Measurements from ENCODE around the gene GABARAPL2. TPM values are rescaled to one million over a fixed set of nuclear protein-coding genes. Genes with fewer than 3 reads are reported as not detected.
"Not testable (repeated sequence)": the region's sequence is repeated elsewhere in the genome, so short reads cannot be mapped to it uniquely, and the experiment has no call there.

GABARAPL2 gene
- polyA plus RNA-seq, 4 donors: 130 to 182 (median 140) TPM

GRCh38 chr16:75532142-75532765, 33.9 kb upstream of the GABARAPL2 start:
- WGBS, 3 donors: 68 to 83% (median 73%) methylated on average over 8 of the region's 8 CpGs
- FAIRE-seq: no peak

GRCh38 chr16:75532791-75533190, 33.4 kb upstream of the GABARAPL2 start:
- DNase-seq (no peak), FAIRE-seq (no peak)
- Histone ChIP-seq H3K9me3 (ENCODE audit: control insufficient read depth in 2 of 2, insufficient read depth in 1 of 2, low read depth in 1 of 2, low read length in 1 of 2) (peaks cover 0 to 2% of the 10 kb centered on the region in 2 donors), H3K4me1 (ENCODE audit: control insufficient read depth in 3 of 3, insufficient read depth in 2 of 3, low read depth in 1 of 3, low read length in 2 of 3) (peaks cover 0 to 27% (median 0%) of the 10 kb centered on the region in 3 donors), H3K27ac (ENCODE audit: low read depth in 1 of 3, low read length in 2 of 3) (peak overlapping the region in 1 of 3 donors; percentile 48), H3K27me3 (ENCODE audit: control insufficient read depth in 3 of 3, insufficient read depth in 3 of 3, low read length in 3 of 3) (no peaks in the 10 kb centered on the region), H3K4me3 (ENCODE audit: low read depth in 1 of 3, low read length in 3 of 3) (peak overlapping the region in 1 of 3 donors; percentile 85), H3K36me3 (ENCODE audit: control insufficient read depth in 3 of 3, insufficient read depth in 2 of 3, low read depth in 1 of 3, low read length in 3 of 3) (peaks cover 5 to 21% (median 8%) of the 10 kb centered on the region in 3 donors)
- WGBS, 3 donors: 69 to 91% (median 71%) methylated on average over 2 of the region's 2 CpGs

More at GRCh38 chr16:75532142-75532765, 33.9 kb upstream of the GABARAPL2 start:
- no peak for DNase-seq
- Histone ChIP-seq H3K27ac (ENCODE audit: low read depth in 1 of 3, low read length in 2 of 3) (no peak overlapping the region), H3K9me3 (ENCODE audit: control insufficient read depth in 2 of 2, insufficient read depth in 1 of 2, low read depth in 1 of 2, low read length in 1 of 2) (peaks cover 0 to 2% of the 10 kb centered on the region in 2 donors), H3K36me3 (ENCODE audit: control insufficient read depth in 3 of 3, insufficient read depth in 2 of 3, low read depth in 1 of 3, low read length in 3 of 3) (peaks cover 5 to 21% (median 8%) of the 10 kb centered on the region in 3 donors), H3K27me3 (ENCODE audit: control insufficient read depth in 3 of 3, insufficient read depth in 3 of 3, low read length in 3 of 3) (no peaks in the 10 kb centered on the region), H3K4me1 (ENCODE audit: control insufficient read depth in 3 of 3, insufficient read depth in 2 of 3, low read depth in 1 of 3, low read length in 2 of 3) (peaks cover 0 to 29% (median 0%) of the 10 kb centered on the region in 3 donors), H3K4me3 (ENCODE audit: low read depth in 1 of 3, low read length in 3 of 3) (peak overlapping the region in 1 of 3 donors; percentile 85)

GRCh38 chr16:75534560-75535205, 31.5 kb upstream of the GABARAPL2 start:
- Histone ChIP-seq H3K27ac (ENCODE audit: low read depth in 1 of 3, low read length in 2 of 3) (peak overlapping the region; percentile 5 to 92 (median 75)), H3K4me3 (ENCODE audit: low read depth in 1 of 3, low read length in 3 of 3) (peak overlapping the region; percentile 5 to 85 (median 38)), H3K27me3 (ENCODE audit: control insufficient read depth in 3 of 3, insufficient read depth in 3 of 3, low read length in 3 of 3) (no peaks in the 10 kb centered on the region), H3K9me3 (ENCODE audit: control insufficient read depth in 2 of 2, insufficient read depth in 1 of 2, low read depth in 1 of 2, low read length in 1 of 2) (no peaks in the 10 kb centered on the region), H3K4me1 (ENCODE audit: control insufficient read depth in 3 of 3, insufficient read depth in 2 of 3, low read depth in 1 of 3, low read length in 2 of 3) (peaks cover 0 to 30% (median 2%) of the 10 kb centered on the region in 3 donors), H3K36me3 (ENCODE audit: control insufficient read depth in 3 of 3, insufficient read depth in 2 of 3, low read depth in 1 of 3, low read length in 3 of 3) (peaks cover 5 to 16% (median 8%) of the 10 kb centered on the region in 3 donors)
- no peak for DNase-seq
- FAIRE-seq: no peak
- 19 to 65% (median 34%) methylated on average over 19 of the region's 19 CpGs for WGBS, 3 donors

- Histone ChIP-seq H3K4me3 (ENCODE audit: low read depth in 1 of 3, low read length in 3 of 3) (peak overlapping the region; percentile 26 to 85 (median 38)), H3K9me3 (ENCODE audit: control insufficient read depth in 2 of 2, insufficient read depth in 1 of 2, low read depth in 1 of 2, low read length in 1 of 2) (no peaks in the 10 kb centered on the region), H3K36me3 (ENCODE audit: control insufficient read depth in 3 of 3, insufficient read depth in 2 of 3, low read depth in 1 of 3, low read length in 3 of 3) (peaks cover 2 to 10% (median 8%) of the 10 kb centered on the region in 3 donors), H3K27ac (ENCODE audit: low read depth in 1 of 3, low read length in 2 of 3) (peak overlapping the region; percentile 57 to 92 (median 75)), H3K4me1 (ENCODE audit: control insufficient read depth in 3 of 3, insufficient read depth in 2 of 3, low read depth in 1 of 3, low read length in 2 of 3) (peaks cover under 1 to 35% (median 4%) of the 10 kb centered on the region in 3 donors), H3K27me3 (ENCODE audit: control insufficient read depth in 3 of 3, insufficient read depth in 3 of 3, low read length in 3 of 3) (no peaks in the 10 kb centered on the region)
- WGBS, 3 donors: 12 to 64% (median 37%) methylated on average over 23 to 34 of the region's 34 CpGs
- no peak for DNase-seq
- no peak for FAIRE-seq
Measured at GRCh38 chr16:75535211-75535843, 30.9 kb upstream of the GABARAPL2 start.

- Histone ChIP-seq H3K27me3 (ENCODE audit: control insufficient read depth in 3 of 3, insufficient read depth in 3 of 3, low read length in 3 of 3) (no peaks in the 10 kb centered on the region), H3K9me3 (ENCODE audit: control insufficient read depth in 2 of 2, insufficient read depth in 1 of 2, low read depth in 1 of 2, low read length in 1 of 2) (no peaks in the 10 kb centered on the region), H3K4me3 (ENCODE audit: low read depth in 1 of 3, low read length in 3 of 3) (peak within 1 kb of the TSS; percentile 26 to 85 (median 38)), H3K27ac (ENCODE audit: low read depth in 1 of 3, low read length in 2 of 3) (peak within 1 kb of the TSS; percentile 57 to 92 (median 75)), H3K4me1 (ENCODE audit: control insufficient read depth in 3 of 3, insufficient read depth in 2 of 3, low read depth in 1 of 3, low read length in 2 of 3) (peaks cover 2 to 40% (median 5%) of the 10 kb centered on the region in 3 donors), H3K36me3 (ENCODE audit: control insufficient read depth in 3 of 3, insufficient read depth in 2 of 3, low read depth in 1 of 3, low read length in 3 of 3) (peaks cover 2 to 6% (median 5%) of the 10 kb centered on the region in 3 donors)
- FAIRE-seq (no peak), DNase-seq (peak; percentile 61 to 96)
- WGBS, 3 donors: 18 to 63% (median 40%) methylated on average over 6 to 7 of the region's 7 CpGs
Measured at GRCh38 chr16:75535901-75536300, 30.3 kb upstream of the GABARAPL2 start, which contains the start of gene CHST5. Gene CHST5 (minus strand): TSS chr16:75536108. CDS start chr16:75530384, 5,724 bp downstream.

- Histone ChIP-seq H3K4me3 (ENCODE audit: low read depth in 1 of 3, low read length in 3 of 3) (no peak overlapping the region), H3K27ac (ENCODE audit: low read depth in 1 of 3, low read length in 2 of 3) (peak overlapping the region in 1 of 3 donors; percentile 7), H3K27me3 (ENCODE audit: control insufficient read depth in 3 of 3, insufficient read depth in 3 of 3, low read length in 3 of 3) (no peaks in the 10 kb centered on the region), H3K9me3 (ENCODE audit: control insufficient read depth in 2 of 2, insufficient read depth in 1 of 2, low read depth in 1 of 2, low read length in 1 of 2) (no peaks in the 10 kb centered on the region), H3K36me3 (ENCODE audit: control insufficient read depth in 3 of 3, insufficient read depth in 2 of 3, low read depth in 1 of 3, low read length in 3 of 3) (peaks cover 0 to 2% (median 0%) of the 10 kb centered on the region in 3 donors), H3K4me1 (ENCODE audit: control insufficient read depth in 3 of 3, insufficient read depth in 2 of 3, low read depth in 1 of 3, low read length in 2 of 3) (peaks cover 2 to 55% (median 5%) of the 10 kb centered on the region in 3 donors)
- WGBS, 3 donors: 26 to 61% (median 38%) methylated on average over 4 of the region's 4 CpGs
- FAIRE-seq (no peak), DNase-seq (peak; percentile 56 to 75)
Measured at GRCh38 chr16:75537776-75538175, 28.4 kb upstream of the GABARAPL2 start.

GRCh38 chr16:75538882-75539565, 27.2 kb upstream of the GABARAPL2 start:
- peaks cover 2 to 67% (median 5%) of the 10 kb centered on the region in 3 donors for H3K4me1 ChIP-seq (ENCODE audit: control insufficient read depth in 3 of 3, insufficient read depth in 2 of 3, low read depth in 1 of 3, low read length in 2 of 3)
- not testable (repeated sequence) for H3K9me3 ChIP-seq (ENCODE audit: control insufficient read depth in 2 of 2, insufficient read depth in 1 of 2, low read depth in 1 of 2, low read length in 1 of 2); DNase-seq; H3K36me3 ChIP-seq (ENCODE audit: control insufficient read depth in 3 of 3, insufficient read depth in 2 of 3, low read depth in 1 of 3, low read length in 3 of 3); H3K4me3 ChIP-seq (ENCODE audit: low read depth in 1 of 3, low read length in 3 of 3); H3K27me3 ChIP-seq (ENCODE audit: control insufficient read depth in 3 of 3, insufficient read depth in 3 of 3, low read length in 3 of 3); FAIRE-seq
- peak overlapping the region in 1 of 3 donors; percentile 17 for H3K27ac ChIP-seq (ENCODE audit: low read depth in 1 of 3, low read length in 2 of 3)
- 45 to 78% (median 53%) methylated on average over 5 to 8 of the region's 10 CpGs for WGBS, 3 donors

Data from small intestine (tissue), 7 donors.